ENCODE data around the gene SCYGR1. TPM values are rescaled to one million over a fixed set of nuclear protein-coding genes. Genes with fewer than 3 reads are reported as not detected.

The SCYGR1 gene
- total RNA-seq, 2 donors from 2014 or later: not detected

GRCh38 chr2:227411990-227412350, 24.2 kb upstream of the SCYGR1 start:
- H3K27ac Mint-ChIP-seq: peak overlapping the region; percentile 18 to 43
- no peaks in the 10 kb centered on the region for H3K9me3 Mint-ChIP-seq
- no peaks in the 10 kb centered on the region for H3K36me3 Mint-ChIP-seq
- H3K4me1 Mint-ChIP-seq (ENCODE audit: low read depth in 2 of 2): peaks cover 12% of the 10 kb centered on the region in 2 donors
- DNase-seq (ENCODE audit: low spot score): no peak
- peaks cover 7 to 22% of the 10 kb centered on the region in 2 donors for H3K27me3 Mint-ChIP-seq
- H3K4me3 Mint-ChIP-seq: no peak overlapping the region
- ATAC-seq: no peak

- peak; percentile 61 to 67 for ATAC-seq
- no peaks in the 10 kb centered on the region for H3K9me3 Mint-ChIP-seq
- H3K4me3 Mint-ChIP-seq: peak overlapping the region; percentile 14
- H3K27ac Mint-ChIP-seq: peak overlapping the region; percentile 18 to 43
- no peak for DNase-seq (ENCODE audit: low spot score)
- peaks cover 9 to 12% of the 10 kb centered on the region in 2 donors for H3K4me1 Mint-ChIP-seq (ENCODE audit: low read depth in 2 of 2)
- H3K27me3 Mint-ChIP-seq: peaks cover 7 to 20% of the 10 kb centered on the region in 2 donors
- H3K36me3 Mint-ChIP-seq: no peaks in the 10 kb centered on the region
Measured at GRCh38 chr2:227411320-227411989, 23.7 kb upstream of the SCYGR1 start.

GRCh38 chr2:227410191-227410590, 22.4 kb upstream of the SCYGR1 start:
- H3K27me3 Mint-ChIP-seq: peaks cover 7 to 23% of the 10 kb centered on the region in 2 donors
- peaks cover 4 to 7% of the 10 kb centered on the region in 2 donors for H3K4me1 Mint-ChIP-seq (ENCODE audit: low read depth in 2 of 2)
- no peaks in the 10 kb centered on the region for H3K9me3 Mint-ChIP-seq
- no peak overlapping the region for H3K4me3 Mint-ChIP-seq
- H3K36me3 Mint-ChIP-seq: no peaks in the 10 kb centered on the region
- no peak for DNase-seq (ENCODE audit: low spot score)
- ATAC-seq: no peak
- no peak overlapping the region for H3K27ac Mint-ChIP-seq

DNA sequence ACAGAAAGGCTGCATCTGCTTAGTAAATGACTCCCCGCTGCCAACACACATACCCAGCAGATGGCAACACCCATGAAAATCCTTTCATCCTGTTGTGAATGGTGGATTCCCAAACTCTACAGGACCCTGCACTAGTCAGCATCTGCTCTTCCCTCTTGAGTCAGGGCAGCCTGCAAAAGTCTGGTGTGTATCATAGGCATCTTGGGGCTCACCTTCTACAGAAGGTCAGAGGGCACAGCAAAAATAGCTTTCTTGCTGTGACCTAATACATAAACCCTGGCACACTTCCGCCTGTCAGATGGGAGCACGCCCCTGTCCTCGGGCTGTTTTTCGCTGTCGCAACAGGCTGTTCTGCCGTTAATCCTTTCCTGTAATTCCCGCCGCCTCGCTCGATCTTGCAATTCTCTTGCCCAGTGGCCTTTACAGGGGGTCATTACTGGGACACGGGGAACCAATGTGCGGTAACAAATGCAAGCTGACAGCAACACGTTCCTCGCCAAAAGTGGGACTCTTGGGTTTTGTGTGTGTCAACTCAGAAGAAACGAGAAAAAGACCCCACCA, 19.9 kb upstream of the SCYGR1 start:
- DNase-seq (ENCODE audit: low spot score): no peak
- no peak overlapping the region for H3K4me3 Mint-ChIP-seq
- no peaks in the 10 kb centered on the region for H3K36me3 Mint-ChIP-seq
- H3K4me1 Mint-ChIP-seq (ENCODE audit: low read depth in 2 of 2): peaks cover 4 to 7% of the 10 kb centered on the region in 2 donors
- H3K9me3 Mint-ChIP-seq: no peaks in the 10 kb centered on the region
- peaks cover 0 to 17% of the 10 kb centered on the region in 2 donors for H3K27me3 Mint-ChIP-seq
- H3K27ac Mint-ChIP-seq: no peak overlapping the region
- ATAC-seq: no peak

DNA sequence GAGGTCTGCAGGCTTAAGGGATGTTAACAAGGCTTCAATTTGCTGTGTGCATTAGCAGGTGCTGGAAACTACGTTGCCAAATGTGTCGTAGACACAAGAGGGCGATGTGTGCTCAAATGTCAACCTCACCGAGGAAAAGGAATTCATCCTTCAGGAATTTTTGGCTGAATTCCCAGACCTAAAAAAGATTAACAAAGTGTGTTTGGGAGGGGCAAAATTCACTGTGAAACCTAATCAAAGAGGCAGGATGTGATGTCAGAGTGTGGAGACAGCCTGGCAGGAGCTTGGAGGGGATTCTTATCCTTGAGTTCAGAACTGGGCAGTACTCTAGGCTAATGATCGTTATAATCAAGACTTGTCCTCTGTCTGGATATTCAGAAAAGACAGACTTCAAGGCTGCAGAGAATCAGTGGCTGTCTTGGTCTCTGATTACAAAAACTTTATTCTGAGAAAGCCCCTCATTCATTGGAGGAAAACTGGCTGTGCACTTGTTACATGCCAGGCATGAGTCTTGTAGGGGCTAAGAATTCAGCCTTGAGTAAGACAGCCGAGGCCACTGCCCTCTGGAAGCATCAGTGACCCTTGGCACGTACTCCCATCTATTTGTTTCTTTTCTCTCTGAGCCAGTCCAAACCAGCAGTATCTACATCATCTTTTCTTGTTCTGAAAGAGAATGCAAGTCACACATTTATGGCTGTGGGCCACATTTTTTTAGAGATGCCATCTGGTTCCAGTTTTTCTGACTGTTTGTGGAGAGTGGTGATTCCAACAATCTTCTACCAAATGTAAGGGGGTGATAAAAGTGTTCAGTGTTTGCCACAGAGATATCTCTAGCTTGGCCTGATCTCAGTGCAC, 18.7 kb upstream of the SCYGR1 start:
- H3K4me3 Mint-ChIP-seq: no peak overlapping the region
- peaks cover 3 to 16% of the 10 kb centered on the region in 2 donors for H3K27me3 Mint-ChIP-seq
- H3K9me3 Mint-ChIP-seq: no peaks in the 10 kb centered on the region
- DNase-seq (ENCODE audit: low spot score): no peak
- H3K27ac Mint-ChIP-seq: no peak overlapping the region
- no peak for ATAC-seq
- H3K4me1 Mint-ChIP-seq (ENCODE audit: low read depth in 2 of 2): peaks cover 4% of the 10 kb centered on the region in 2 donors
- H3K36me3 Mint-ChIP-seq: no peaks in the 10 kb centered on the region

- no peaks in the 10 kb centered on the region for H3K36me3 Mint-ChIP-seq
- no peaks in the 10 kb centered on the region for H3K9me3 Mint-ChIP-seq
- no peak overlapping the region for H3K27ac Mint-ChIP-seq
- no peak for ATAC-seq
- peaks cover 8 to 19% of the 10 kb centered on the region in 2 donors for H3K27me3 Mint-ChIP-seq
- H3K4me1 Mint-ChIP-seq (ENCODE audit: low read depth in 2 of 2): no peaks in the 10 kb centered on the region
- no peak for DNase-seq (ENCODE audit: low spot score)
- H3K4me3 Mint-ChIP-seq: no peak overlapping the region
Measured at GRCh38 chr2:227404585-227405271, 17.0 kb upstream of the SCYGR1 start.

- no peak for ATAC-seq
- Mint-ChIP-seq H3K27me3 (peaks cover 10 to 17% of the 10 kb centered on the region in 2 donors), H3K4me3 (no peak overlapping the region), H3K27ac (no peak overlapping the region), H3K9me3 (no peaks in the 10 kb centered on the region), H3K36me3 (no peaks in the 10 kb centered on the region), H3K4me1 (ENCODE audit: low read depth in 2 of 2) (peaks cover under 1 to 2% of the 10 kb centered on the region in 2 donors)
- no peak for DNase-seq (ENCODE audit: low spot score)
Measured at GRCh38 chr2:227402959-227403358, 15.2 kb upstream of the SCYGR1 start.

GRCh38 chr2:227402321-227402720, 14.6 kb upstream of the SCYGR1 start:
- ATAC-seq: no peak
- Mint-ChIP-seq H3K27ac (no peak overlapping the region), H3K9me3 (no peaks in the 10 kb centered on the region)

GRCh38 chr2:227401550-227401949, 13.8 kb upstream of the SCYGR1 start:
- Mint-ChIP-seq H3K27ac (no peak overlapping the region), H3K27me3 (peaks cover 12 to 15% of the 10 kb centered on the region in 2 donors), H3K36me3 (no peaks in the 10 kb centered on the region), H3K9me3 (no peaks in the 10 kb centered on the region), H3K4me3 (no peak overlapping the region), H3K4me1 (ENCODE audit: low read depth in 2 of 2) (peaks cover 3 to 5% of the 10 kb centered on the region in 2 donors)
- DNase-seq (ENCODE audit: low spot score) (no peak), ATAC-seq (no peak)

More at GRCh38 chr2:227402321-227402720, 14.6 kb upstream of the SCYGR1 start:
- Mint-ChIP-seq H3K4me3 (no peak overlapping the region), H3K36me3 (no peaks in the 10 kb centered on the region), H3K4me1 (ENCODE audit: low read depth in 2 of 2) (peaks cover 3 to 5% of the 10 kb centered on the region in 2 donors), H3K27me3 (peaks cover 12 to 15% of the 10 kb centered on the region in 2 donors)
- DNase-seq (ENCODE audit: low spot score): no peak

- Mint-ChIP-seq H3K4me1 (ENCODE audit: low read depth in 2 of 2) (peaks cover 3 to 5% of the 10 kb centered on the region in 2 donors), H3K9me3 (no peaks in the 10 kb centered on the region), H3K4me3 (no peak overlapping the region), H3K27ac (no peak overlapping the region), H3K27me3 (peaks cover 10 to 15% of the 10 kb centered on the region in 2 donors), H3K36me3 (no peaks in the 10 kb centered on the region)
- ATAC-seq (no peak), DNase-seq (ENCODE audit: low spot score) (no peak)
Measured at GRCh38 chr2:227398684-227399670, 11.2 kb upstream of the SCYGR1 start.

GRCh38 chr2:227397562-227397961, 9.8 kb upstream of the SCYGR1 start:
- no peak for DNase-seq (ENCODE audit: low spot score)
- Mint-ChIP-seq H3K4me1 (ENCODE audit: low read depth in 2 of 2) (peaks cover 3 to 5% of the 10 kb centered on the region in 2 donors), H3K9me3 (no peaks in the 10 kb centered on the region), H3K36me3 (no peaks in the 10 kb centered on the region), H3K4me3 (no peak overlapping the region), H3K27me3 (peaks cover 10 to 15% of the 10 kb centered on the region in 2 donors), H3K27ac (no peak overlapping the region)
- no peak for ATAC-seq

GRCh38 chr2:227395556-227395955, 7.8 kb upstream of the SCYGR1 start:
- Mint-ChIP-seq H3K36me3 (no peaks in the 10 kb centered on the region), H3K27me3 (peaks cover 5 to 7% of the 10 kb centered on the region in 2 donors), H3K4me3 (no peak overlapping the region), H3K9me3 (no peaks in the 10 kb centered on the region), H3K27ac (no peak overlapping the region), H3K4me1 (ENCODE audit: low read depth in 2 of 2) (peaks cover 3 to 5% of the 10 kb centered on the region in 2 donors)
- DNase-seq (ENCODE audit: low spot score) (no peak), ATAC-seq (no peak)
